ENCODE data around the gene ALG6.
"Not testable (repeated sequence)": the region's sequence is repeated elsewhere in the genome, so short reads cannot be mapped to it uniquely, and the experiment has no call there.

ALG6 gene

DNA sequence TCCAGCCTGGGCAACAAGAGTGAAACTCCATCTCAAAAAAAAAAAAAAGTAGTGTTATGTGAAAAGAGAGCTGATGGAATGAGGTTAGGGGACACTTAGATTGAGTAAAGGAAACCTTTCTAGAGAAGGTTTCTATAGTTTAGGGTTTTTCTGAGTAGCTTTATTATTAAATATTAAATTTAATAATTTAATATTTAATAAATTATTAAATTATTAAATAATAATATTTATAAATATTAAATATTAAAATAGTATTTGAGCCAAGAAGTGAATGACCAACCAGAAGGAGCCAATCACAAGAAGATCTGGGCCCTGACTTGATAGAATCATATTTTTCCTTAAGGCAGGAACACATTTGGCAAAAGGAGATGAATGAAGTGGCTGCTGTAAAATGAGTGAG, 50.7 kb downstream of the ALG6 start:
- no peak for DNase-seq

DNA sequence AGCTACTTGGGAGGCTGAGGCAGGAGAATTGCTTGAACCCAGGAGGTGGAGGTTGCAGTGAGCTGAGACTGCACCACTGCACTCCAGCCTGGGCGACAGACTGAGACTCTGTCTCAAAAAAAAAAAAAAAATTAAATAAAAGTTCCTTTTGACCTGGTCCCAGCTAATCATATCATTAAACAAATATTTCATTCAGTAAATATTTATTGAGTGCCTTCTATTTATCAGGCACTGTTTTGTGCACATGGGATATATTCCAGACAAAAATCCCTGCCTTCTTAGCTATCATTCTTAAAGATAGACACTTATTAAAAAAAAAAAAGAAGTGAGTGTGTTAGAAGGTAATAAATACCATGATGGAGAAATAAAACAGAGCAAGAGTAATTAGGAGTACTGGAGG, 53.3 kb downstream of the ALG6 start:
- DNase-seq = not testable (repeated sequence)

DNA sequence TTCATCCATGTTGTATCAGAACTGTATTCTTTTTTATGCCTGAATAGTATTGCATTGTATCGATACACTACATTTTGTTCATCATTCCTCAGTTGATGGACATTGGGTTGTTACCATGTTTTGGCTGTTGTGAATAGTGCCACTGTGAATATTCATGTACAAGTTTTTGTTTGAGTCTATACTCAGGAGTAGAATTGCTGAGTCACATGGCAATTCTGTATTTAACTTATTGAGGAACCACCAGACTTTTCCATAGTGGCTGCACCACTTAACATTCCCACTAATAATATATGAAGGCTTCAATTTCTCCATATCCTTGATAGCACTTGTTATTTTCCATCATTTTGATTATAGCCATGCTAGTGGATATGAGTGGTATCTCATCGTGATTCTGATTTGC, 56.2 kb downstream of the ALG6 start:
- DNase-seq = no peak

DNA sequence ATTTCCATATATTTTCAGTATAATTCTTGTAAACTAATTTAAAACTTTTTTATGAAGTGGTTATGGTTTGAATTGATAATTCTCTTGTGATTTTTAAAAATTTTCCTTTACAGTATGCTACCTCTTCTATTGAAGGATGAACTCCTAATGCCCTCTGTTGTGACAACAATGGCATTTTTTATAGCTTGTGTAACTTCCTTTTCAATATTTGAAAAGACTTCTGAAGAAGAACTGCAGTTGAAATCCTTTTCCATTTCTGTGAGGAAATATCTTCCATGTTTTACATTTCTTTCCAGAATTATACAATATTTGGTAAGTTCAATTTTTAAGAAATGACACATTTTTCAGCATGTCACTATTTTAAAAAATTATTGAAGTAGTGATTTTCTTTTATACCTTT, 61.4 kb downstream of the ALG6 start:
- DNase-seq = no peak

DNA sequence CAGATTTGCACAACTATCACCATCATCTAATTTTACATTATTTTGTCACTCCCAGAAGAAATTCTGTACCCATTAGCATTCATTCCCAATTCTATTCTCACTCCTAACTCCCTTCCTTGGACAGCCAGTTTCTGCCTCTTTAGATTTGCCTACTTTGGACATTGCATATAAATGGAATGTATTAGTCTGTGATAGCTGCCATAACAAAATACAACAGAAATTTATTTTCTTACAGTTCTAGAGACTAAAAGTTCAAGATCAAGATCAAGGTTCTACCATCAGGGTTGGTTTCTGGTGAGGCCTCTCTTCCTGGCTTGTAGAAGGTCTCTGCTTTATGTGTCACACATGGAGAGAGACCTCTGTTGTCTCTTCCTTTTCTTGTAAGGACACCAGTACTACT, 61.9 kb downstream of the ALG6 start:
- no peak for DNase-seq

DNA sequence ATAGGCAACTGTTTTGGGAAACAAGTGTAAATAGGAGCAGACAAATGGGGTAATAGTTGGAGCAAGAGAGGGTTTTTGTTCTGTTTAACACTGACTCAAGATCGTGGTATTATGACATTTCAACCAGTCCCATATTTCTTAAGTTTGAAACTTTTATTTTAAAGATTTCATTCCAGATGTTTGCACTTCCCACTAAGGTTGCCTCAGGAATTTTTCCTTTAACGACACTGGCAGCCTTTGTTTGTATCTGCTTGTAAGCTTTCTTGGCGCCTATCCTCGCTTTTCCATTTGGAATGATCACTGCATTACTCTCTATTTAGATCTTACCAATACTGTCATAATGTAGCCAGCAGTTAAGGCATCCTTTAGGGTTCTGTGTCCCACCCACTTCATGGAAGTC, 67.7 kb downstream of the ALG6 start:
- no peak for DNase-seq

DNA sequence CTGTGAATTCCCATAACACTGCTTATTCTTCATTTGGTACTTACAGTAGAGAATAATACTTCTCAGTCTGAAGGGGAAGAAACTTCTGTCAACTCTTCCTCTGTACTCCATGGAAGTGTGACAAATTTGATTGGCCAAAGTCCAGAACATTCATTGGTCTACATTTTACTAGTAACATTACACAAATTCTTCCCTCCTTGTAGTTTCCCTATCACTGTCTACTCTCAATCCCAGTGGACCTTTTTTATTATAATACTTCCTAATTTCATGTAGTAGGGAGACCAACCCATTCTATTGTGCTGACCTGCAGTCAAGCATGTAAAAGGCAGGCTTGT, 74.7 kb downstream of the ALG6 start:
- no peak for DNase-seq

DNA sequence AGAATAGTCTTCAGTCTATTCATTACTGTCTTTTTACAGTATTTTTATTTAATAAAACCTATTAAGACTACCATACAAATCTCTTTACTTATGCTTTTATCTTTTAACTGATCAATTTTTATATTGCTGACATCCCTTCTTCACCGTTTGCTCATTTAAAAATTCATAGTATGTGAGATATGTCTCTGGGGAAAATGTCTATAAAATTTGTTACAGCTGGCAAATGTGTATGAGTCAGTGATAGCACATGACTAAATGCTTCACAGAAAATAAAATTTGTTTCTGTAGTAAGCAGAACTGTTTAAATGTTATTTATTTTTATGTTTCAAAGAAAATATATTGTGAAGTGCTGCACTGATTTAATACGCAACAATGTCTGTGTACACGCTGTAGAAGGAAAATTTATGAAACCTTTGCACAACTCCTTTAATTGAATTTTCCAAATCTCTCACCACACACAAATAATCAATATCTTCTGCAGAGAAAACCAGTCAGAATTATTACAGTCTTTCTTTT, 81.4 kb downstream of the ALG6 start:
- DNase-seq = no peak

DNA sequence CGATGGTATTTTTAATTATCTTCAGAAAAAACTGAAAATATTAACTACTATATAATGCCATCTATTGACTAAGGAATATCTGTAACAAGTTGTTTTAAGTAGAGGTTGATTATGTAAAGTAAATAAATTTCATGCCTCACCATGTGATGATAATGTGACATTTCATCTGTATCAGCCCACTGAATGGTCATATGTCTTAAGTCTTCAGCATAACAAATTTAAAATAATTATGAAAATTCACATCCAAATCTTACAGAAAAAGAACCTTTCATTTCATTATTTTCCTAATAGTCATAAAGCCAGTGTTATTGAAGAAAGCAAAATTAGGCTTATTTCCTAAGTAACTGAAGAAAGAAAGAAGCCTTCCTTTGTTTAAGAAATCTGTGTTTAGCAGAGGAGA, 83.0 kb downstream of the ALG6 start:
- no peak for DNase-seq

DNA sequence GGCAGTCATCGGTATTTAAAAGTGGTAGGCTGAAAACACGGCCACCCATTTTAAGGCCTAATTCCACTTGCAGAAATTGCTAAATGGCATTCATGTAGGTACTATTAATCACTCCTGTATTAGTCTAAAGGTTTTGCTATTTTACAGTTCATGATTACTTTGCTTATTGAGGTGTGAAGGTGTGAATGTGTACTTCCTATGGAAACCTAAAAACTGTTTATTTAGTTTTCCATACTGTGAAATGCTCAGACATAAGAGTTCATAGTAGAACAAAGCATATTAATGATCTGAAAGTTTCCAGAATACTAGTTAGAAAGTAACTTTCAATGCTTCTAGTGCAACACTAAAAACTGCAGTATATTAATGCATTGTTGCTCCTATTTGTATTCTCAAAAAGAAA, 85.8 kb downstream of the ALG6 start:
- no peak for DNase-seq

DNA sequence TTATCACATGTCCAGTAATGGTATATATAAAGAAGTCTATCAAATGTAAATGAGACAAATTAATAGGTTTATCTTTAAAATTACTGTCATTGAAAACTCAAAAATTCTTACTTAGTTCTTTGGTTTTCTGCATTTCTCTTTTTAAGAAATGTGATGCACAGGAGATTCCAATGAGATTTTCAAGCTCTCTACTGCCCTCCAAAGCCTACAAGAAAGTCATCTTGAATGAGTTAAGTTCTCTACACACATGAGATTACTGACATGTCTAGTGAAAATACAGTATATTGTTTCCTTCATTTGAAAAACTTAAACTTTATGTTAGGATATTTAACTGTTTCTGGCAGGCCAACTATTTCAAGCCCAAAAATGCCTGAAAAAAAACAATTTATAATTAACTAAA, 86.8 kb downstream of the ALG6 start:
- DNase-seq = no peak

DNA sequence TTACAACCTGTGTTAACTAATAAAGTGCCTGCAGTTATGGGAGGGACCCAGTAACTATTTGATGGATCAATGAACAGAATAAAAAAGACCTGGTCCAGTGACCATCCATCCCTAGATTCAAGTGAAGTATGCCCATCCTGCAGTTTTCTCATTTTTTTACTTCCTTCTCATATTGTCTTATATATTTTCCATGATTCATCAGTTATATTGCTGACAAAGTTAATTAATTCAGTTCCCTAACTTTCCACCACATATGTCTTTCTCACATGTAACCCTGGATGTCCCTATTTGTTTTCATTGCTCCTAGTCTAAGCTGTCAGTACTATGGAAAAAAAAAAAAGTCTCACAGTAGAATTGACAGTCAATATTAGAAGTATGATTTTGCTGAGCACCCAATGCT, 91.3 kb downstream of the ALG6 start:
- DNase-seq = no peak

DNA sequence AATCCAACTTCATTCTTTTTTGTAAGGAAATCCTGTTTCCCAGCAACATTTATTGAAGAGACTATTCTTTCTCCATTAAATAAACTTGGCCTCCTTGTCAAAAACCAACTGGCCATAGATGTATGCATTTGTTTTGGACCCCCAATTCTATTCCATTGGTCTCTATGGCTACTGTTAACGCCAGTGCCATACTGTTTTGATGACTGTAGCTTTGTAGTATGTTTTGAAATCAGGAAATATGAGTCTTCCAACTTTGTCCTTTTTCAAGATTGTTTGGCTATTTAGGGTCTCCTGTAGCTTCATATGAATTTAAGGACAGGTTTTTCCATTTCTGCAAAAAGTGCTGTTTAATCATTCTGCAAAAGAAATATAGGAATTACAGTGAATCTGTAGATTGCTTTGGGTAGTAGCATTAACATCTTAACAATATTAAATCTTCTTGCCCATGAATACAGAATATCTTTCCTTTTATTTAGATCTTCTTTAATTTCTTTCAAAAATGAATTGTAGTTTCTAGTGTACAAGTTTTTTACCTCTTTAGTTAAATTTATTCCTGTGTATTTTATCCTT, 94.3 kb downstream of the ALG6 start:
- DNase-seq = no peak

DNA sequence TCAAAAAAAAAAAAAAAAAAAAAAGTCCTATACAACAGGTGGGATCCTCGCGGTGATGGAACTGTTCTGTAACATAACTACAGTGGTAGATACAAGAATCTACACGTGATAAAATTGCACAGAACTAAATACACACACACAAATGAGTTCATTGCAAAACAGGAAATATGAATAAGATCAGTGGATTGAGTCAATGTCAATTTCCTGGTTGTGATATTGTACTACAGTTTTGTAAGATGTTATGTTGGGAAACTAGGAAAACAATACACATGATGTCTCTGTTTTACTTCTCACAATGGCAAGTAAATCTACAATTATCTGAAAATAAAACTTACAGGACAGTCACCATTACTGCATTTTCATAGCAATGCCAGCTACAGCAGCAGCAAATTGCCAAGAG, 95.8 kb downstream of the ALG6 start:
- DNase-seq = no peak

DNA sequence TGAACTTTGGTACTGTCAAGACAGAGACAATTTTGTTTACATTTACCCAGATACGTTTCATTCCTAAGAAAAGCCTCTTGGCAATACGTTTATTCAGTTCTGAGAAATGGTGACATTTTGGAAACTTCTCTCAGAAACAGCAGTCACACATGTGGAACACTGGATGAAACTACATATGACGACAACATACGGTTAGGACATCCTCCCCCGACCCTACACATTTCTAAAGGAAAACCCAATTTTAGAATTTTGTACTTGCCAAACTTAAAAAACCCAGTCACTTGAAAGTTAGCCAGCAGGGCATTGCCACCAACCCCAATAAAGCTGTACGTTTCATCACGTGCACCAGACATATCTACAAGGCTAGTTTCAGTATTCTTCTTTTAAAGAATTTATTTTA, 98.8 kb downstream of the ALG6 start:
- DNase-seq = no peak

DNA sequence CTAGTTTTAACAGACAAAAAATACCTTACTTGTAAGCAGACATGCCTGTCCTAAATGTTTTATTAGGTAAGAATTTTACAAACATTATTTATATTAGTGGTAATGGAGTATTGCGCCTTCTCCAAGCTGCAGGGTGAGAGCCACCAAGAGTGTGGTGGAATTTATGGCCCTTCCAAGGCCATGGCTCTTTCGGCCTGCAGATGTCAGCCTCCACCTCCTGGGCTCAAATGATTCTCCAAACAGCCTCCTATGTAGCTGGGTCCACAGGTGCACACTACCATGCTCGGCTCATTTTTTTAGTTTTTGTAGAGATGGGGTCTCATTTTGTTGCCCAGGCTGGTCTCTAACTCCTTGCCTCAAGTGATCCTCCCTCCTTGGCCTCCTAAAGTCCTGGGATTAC, 99.3 kb downstream of the ALG6 start:
- DNase-seq = no peak

DNA sequence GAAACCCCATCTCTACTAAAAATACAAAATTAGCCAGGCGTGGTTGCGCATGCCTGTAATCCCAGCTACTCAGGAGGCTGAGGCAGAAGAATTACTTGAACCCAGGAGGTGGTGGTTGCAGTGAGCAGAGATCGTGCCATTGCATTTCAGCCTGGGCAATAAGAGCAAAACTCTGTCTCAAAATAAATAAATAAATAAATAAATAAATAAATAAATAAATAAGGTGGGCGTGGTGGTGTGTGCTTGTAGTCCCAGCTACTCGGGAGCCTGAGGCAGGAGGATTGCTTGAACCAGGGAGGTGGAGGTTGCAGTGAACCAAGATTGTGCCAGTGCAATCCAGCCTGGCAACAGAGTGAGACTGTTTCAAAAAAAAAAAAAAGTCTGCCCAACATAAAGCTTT, 101.3 kb downstream of the ALG6 start:
- not testable (repeated sequence) for DNase-seq

DNA sequence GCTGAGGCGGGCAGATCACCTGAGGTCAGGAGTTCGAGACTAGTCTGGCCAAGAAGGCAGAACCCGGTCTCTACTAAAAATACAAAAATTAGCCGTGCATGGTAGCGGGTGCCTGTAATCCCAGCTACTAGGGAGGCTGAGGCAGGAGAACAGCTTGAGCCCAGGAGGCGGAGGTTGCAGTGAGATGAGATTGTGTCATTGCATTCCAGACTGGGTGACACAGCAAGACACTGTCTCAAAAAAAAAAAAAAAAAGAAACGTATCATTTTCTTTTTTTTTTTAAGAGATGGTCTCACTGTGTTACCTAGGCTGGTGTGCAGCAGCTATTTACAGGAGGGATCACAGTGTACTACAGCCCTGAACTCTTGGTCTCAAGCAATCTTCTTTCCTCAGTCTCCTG, 108.3 kb downstream of the ALG6 start:
- DNase-seq = no peak

DNA sequence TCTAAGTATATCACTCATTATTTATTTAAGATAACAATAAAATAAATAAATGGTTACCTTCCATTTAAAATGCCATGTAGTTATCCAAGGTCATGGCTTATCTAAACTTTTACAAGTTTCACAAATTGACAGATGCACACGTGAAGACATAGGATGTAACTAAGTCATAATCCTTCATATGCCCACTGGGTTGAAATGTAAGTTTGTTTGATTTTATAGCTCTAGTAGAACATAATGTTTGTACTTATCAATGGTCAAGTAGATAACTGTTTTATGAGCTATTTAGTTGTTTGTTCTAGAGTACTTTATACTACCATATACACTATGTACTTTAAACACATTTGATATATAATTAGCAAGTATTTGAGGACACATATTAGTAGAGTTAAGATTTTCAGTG, 112.6 kb downstream of the ALG6 start:
- DNase-seq = no peak

DNA sequence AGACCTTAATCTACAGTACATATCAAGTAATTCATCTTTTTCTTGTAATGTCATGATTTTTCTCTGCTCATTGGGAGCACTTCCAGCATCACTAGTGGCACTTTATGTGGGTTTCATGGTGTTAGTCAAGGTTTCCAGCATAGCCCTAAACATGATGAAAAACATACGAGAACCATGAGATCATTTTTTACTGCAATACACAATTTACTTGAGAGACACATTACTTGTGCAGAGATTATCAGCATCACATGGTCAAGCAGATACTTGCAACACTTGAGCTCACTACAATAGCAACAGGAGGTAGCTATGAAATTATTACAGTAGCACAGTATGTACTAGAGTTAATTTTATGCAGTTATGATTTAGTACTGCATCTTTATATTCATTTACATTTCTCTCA, 119.2 kb downstream of the ALG6 start:
- no peak for DNase-seq

DNA sequence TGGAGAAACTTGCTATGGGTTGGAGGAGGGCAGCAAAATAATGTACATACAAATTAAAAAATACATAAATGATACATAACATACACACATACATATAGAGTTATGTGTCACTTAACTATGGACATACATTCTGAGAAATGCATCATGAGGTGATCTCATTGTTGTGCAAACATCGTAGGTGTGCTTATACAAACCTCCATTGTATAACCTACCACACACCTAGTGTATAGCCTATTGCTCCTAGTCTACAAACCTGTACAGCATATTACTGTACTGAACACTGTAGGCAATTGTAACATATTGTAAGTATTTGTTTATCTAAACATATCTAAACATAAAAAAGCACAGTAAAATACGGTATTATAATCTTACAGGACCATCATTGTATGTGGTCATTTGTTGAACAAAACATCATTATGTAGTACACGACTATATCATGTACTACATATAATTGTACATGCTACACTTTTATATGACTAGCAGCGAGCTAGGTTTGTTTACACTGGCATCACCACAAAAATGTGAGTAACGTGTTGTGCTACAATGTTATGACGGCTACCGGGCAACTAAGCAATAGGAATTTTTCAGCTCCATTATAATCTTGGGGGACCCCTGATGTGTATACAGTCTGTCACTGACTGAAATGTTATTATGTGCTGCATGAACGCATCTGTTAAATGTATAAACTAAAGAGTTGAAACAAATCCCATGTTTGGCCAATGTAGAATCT, 120.1 kb downstream of the ALG6 start:
- DNase-seq = no peak

Measured in NCI-H1092 treated with DMSO at 0.1 percent for 48 hours (cell line).